Measurements from ENCODE around the gene PRKACA. TPM values are rescaled to one million over a fixed set of nuclear protein-coding genes. Genes with fewer than 3 reads are reported as not detected.

Gene PRKACA
- total RNA-seq, 2 donors from 2014 or later: 93.2 to 107 TPM

DNA sequence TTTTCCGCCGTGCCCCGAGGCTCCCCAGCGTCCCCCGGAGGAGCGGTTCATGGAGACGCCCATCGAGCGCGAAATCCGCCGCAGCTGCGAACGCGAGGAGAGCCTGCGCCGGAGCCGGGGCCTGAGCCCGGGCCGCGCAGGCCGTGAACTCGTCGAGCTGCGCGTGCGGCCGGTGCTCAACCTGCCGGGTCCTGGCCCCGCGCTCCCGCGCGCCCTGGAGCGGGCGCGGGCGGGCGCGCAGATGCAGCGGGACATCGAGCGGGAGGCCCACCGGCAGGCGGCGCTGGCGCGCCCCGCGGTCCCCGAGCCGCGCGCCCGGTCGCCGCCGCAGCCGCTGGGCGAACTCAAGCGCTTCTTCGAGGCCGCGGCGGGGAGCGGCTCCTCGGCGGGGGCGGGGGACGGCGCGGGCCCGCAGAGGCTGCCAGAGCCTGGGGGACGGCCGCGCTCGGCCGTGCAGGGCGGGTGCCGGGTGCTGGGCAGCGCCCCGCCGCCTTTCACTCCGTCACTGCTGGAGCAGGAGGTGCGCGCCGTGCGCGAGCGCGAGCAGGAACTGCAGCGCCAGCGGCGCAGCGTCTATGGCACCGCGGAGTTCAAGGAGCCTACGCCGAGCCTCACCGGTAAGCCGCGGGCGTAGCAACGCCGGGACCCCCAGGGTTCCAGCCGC lies 44.2 kb downstream of the PRKACA start:
- H3K9me3 ChIP-seq: no peaks in the 10 kb centered on the region
- ATAC-seq (ENCODE audit: insufficient number of reproducible peaks, low FRiP score, low read depth): peak; percentile 16
- peaks cover 6 to 38% of the 10 kb centered on the region in 2 donors for H3K4me1 ChIP-seq (ENCODE audit: control insufficient read depth in 1 of 2, low read depth in 2 of 2)
- TF ChIP-seq, protein P1, sequence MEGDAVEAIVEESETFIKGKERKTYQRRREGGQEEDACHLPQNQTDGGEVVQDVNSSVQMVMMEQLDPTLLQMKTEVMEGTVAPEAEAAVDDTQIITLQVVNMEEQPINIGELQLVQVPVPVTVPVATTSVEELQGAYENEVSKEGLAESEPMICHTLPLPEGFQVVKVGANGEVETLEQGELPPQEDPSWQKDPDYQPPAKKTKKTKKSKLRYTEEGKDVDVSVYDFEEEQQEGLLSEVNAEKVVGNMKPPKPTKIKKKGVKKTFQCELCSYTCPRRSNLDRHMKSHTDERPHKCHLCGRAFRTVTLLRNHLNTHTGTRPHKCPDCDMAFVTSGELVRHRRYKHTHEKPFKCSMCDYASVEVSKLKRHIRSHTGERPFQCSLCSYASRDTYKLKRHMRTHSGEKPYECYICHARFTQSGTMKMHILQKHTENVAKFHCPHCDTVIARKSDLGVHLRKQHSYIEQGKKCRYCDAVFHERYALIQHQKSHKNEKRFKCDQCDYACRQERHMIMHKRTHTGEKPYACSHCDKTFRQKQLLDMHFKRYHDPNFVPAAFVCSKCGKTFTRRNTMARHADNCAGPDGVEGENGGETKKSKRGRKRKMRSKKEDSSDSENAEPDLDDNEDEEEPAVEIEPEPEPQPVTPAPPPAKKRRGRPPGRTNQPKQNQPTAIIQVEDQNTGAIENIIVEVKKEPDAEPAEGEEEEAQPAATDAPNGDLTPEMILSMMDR (IDR thresholded peaks at IDR 0.05): no peak
- H3K4me3 ChIP-seq: peak overlapping the region; percentile 92
- no peaks in the 10 kb centered on the region for H3K27me3 ChIP-seq (replicated peaks; ENCODE audit: insufficient read depth)
- peak overlapping the region; percentile 84 to 95 for H3K27ac ChIP-seq
- DNase-seq (ENCODE audit: low spot score): no peak
- no peaks in the 10 kb centered on the region for H3K36me3 ChIP-seq

DNA sequence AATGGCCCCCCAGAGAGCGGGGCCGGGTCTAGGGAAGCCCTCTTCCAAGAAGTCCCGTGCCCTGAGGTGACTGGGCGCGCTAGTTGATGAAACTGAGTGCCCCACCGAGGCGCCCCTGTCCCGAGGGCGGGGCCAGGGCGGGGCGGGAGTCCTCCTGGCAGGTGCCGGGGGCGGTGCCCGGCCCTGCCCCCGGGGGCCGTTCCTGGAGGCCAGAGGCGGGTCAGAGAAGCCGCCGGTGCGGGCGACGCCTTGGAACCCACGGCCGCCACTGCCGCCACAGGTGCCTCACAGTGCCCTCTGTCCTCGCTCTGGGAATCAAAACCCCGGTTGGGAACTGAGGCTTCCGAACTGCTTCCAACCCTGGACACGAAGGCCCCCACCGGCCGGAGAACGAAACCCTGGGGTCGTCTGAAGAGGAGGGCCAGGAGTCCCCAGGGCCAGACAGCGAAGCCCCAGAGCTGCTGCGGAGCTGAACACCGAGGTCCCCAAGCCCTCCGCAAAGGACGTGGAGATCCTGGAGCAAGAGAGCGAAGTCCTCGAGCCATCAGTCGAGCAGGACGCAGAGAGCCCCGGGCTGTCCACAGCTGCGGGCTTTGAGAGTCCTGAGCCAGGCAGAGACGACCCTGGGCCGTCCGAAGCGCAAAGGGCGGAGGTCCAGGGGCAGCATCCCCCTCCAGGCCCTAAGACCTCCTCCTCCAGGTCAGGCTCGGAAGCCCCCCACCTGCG lies 44.9 kb downstream of the PRKACA start, which contains the start of gene MISP3:
MISP3 (plus strand) TSS at position 252 of the 726 bp plus-strand sequence. CDS start 524 bp downstream, outside the sequence.
- H3K4me3 ChIP-seq: peak within 1 kb of the TSS; percentile 92
- H3K27me3 ChIP-seq (replicated peaks; ENCODE audit: insufficient read depth): no peaks in the 10 kb centered on the region
- no peak for ATAC-seq (ENCODE audit: insufficient number of reproducible peaks, low FRiP score, low read depth)
- no peaks in the 10 kb centered on the region for H3K36me3 ChIP-seq
- peaks cover 6 to 38% of the 10 kb centered on the region in 2 donors for H3K4me1 ChIP-seq (ENCODE audit: control insufficient read depth in 1 of 2, low read depth in 2 of 2)
- TF ChIP-seq, protein P1 (IDR thresholded peaks at IDR 0.05): no peak
- H3K9me3 ChIP-seq: no peaks in the 10 kb centered on the region
- H3K27ac ChIP-seq: peak within 1 kb of the TSS; percentile 84 to 95
- no peak for DNase-seq (ENCODE audit: low spot score)

DNA sequence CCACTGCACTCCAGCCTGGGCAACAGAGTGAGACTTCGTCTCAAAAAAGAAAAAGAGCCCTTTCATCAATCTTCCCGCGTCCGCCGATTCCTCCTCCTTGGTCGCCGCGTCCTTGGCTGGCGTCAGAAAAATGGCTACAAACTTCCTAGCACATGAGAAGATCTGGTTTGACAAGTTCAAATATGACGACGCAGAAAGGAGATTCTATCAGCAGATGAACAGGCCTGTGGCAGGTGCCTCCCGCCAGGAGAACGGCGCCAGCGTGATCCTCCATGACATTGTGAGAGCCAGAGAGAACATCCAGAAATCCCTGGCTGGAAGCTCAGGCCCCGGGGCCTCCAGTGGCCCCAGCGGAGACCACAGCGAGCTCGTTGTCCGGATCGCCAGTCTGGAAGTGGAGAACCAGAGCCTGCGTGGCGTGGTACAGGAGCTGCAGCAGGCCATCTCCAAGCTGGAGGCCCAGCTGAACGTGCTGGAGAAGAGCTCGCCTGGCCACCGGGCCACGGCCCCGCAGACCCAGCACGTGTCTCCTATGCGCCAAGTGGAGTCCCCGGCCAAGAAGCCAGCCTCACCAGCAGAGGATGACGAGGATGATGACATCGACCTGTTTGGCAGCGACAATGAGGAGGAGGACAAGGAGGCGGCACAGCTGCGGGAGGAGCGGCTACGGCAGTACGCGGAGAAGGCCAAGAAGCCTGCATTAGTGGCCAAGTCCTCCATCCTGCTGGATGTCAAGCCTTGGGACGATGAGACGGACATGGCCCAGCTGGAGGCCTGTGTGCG lies 47.1 kb downstream of the PRKACA start:
- Histone ChIP-seq H3K4me1 (ENCODE audit: control insufficient read depth in 1 of 2, low read depth in 2 of 2) (peaks cover 3 to 31% of the 10 kb centered on the region in 2 donors), H3K9me3 (no peaks in the 10 kb centered on the region), H3K27me3 (replicated peaks; ENCODE audit: insufficient read depth) (no peaks in the 10 kb centered on the region), H3K36me3 (no peaks in the 10 kb centered on the region), H3K4me3 (no peak overlapping the region), H3K27ac (no peak overlapping the region)
- ATAC-seq (ENCODE audit: insufficient number of reproducible peaks, low FRiP score, low read depth): no peak
- TF ChIP-seq, protein P1 (IDR thresholded peaks at IDR 0.05): no peak
- DNase-seq (ENCODE audit: low spot score): no peak

DNA sequence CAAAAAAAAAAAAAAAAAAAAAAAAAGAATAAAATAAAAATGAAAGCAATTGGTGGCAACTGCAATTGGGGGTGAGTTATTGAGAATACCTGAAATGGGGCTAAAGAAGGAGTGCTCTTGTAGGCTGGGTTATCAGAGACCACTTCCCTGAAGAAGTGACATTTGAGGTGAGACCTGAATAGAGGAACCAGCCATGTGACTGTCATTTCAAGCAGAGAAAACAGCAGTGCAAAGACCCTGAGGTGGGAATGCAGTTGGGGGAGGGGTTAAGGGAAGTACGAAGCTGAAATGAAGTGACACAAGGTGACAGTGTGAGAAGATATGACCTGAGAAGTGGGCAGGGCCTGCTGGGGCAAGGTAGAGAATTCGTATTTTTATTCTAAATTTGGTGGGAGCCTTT lies 51.4 kb downstream of the PRKACA start:
- no peaks in the 10 kb centered on the region for H3K9me3 ChIP-seq
- H3K4me3 ChIP-seq: no peak overlapping the region
- H3K27me3 ChIP-seq (replicated peaks; ENCODE audit: insufficient read depth): no peaks in the 10 kb centered on the region
- H3K4me1 ChIP-seq (ENCODE audit: control insufficient read depth in 1 of 2, low read depth in 2 of 2): no peaks in the 10 kb centered on the region
- TF ChIP-seq, protein P1 (IDR thresholded peaks at IDR 0.05): no peak
- H3K36me3 ChIP-seq: no peaks in the 10 kb centered on the region
- H3K27ac ChIP-seq: no peak overlapping the region
- DNase-seq (ENCODE audit: low spot score) (no peak), ATAC-seq (ENCODE audit: insufficient number of reproducible peaks, low FRiP score, low read depth) (no peak)

DNA sequence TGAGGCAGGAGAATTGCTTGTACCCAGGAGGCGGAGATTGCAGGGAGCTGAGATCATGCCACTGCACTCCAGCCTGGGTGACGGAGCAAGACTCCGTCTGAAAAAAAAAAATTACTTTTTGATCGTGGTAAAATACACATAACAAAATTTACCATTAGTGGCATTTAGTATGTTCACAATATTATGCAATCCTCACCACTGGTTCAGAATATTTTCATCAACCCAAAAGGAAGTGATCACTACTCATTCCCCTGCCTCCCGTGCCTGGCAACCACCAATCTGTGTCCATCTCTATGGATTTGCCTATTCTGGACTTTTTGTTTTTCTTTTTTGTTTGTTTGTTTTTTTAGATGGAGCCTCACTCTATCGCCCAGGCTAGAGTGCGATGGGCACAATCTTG lies 54.5 kb downstream of the PRKACA start:
- H3K27ac ChIP-seq: no peak overlapping the region
- peaks cover 0 to 10% of the 10 kb centered on the region in 2 donors for H3K4me1 ChIP-seq (ENCODE audit: control insufficient read depth in 1 of 2, low read depth in 2 of 2)
- H3K4me3 ChIP-seq: no peak overlapping the region
- H3K36me3 ChIP-seq: no peaks in the 10 kb centered on the region
- H3K27me3 ChIP-seq (replicated peaks; ENCODE audit: insufficient read depth): no peaks in the 10 kb centered on the region
- TF ChIP-seq, protein P1 (IDR thresholded peaks at IDR 0.05): no peak
- no peaks in the 10 kb centered on the region for H3K9me3 ChIP-seq
- DNase-seq (ENCODE audit: low spot score) (no peak), ATAC-seq (ENCODE audit: insufficient number of reproducible peaks, low FRiP score, low read depth) (no peak)

Measured in thoracic aorta (tissue), 2 donors.